Thyroid gland (tissue), 4 donors: ENCODE measurements around the gene ENTHD1. TPM values are rescaled to one million over a fixed set of nuclear protein-coding genes. Genes with fewer than 3 reads are reported as not detected.
"Not testable (repeated sequence)": the region's sequence is repeated elsewhere in the genome, so short reads cannot be mapped to it uniquely, and the experiment has no call there.

Experiments
- DNase-seq, 2 donors: peaks; one replicate each; pipeline ENCODE4 v3.0.0-alpha.2; 2019
- H3K27ac ChIP-seq, 3 donors: fragments of 200-600 bp; sonication (generic); 1 replicate in 2 of 3; 2 replicates in 1 of 3; pipeline ENCODE4 v1.5.1; 2016 to 2019; ENCODE audit warnings: mild to moderate bottlenecking in 1 of 3, moderate library complexity in 1 of 3
- H3K27me3 ChIP-seq: fragments of 200-600 bp; sonication (generic); one replicate; pipeline ENCODE4 v1.5.1; 2019
- H3K36me3 ChIP-seq, 2 donors: fragments of 200-600 bp; sonication (generic); one replicate each; pipeline ENCODE4 v1.5.1; 2016 to 2019
- H3K4me1 ChIP-seq, 2 donors: fragments of 200-600 bp; sonication (generic); one replicate each; pipeline ENCODE4 v1.5.1; 2017 to 2019
- H3K4me3 ChIP-seq, 3 donors: fragments of 200-600 bp; sonication (generic); replicated peaks in 1 of 3; 1 replicate in 2 of 3; 2 replicates in 1 of 3; pipeline ENCODE4 v1.5.1; 2016; ENCODE audit warnings: mild to moderate bottlenecking in 1 of 3
- H3K9me3 ChIP-seq: fragments of 200-600 bp; sonication (generic); one replicate; pipeline ENCODE4 v1.5.1; 2017
- CTCF ChIP-seq, 6 experiments: fragments of 200-600 bp in 3 of 6; fragments of 450-650 bp in 3 of 6; sonication (generic) in 3 of 6; IDR thresholded peaks; one replicate each; pipeline ENCODE4 v1.5.1; 2016 to 2019; ENCODE audit warnings: antibody characterized with exemption in 6 of 6, mild to moderate bottlenecking in 2 of 6, inconsistent platforms in 1 of 6, moderate library complexity in 1 of 6
- POLR2A ChIP-seq, 2 donors: fragments of 450-650 bp; IDR thresholded peaks; one replicate each; pipeline ENCODE4 v1.6.1; 2017; ENCODE audit warnings: antibody characterized with exemption in 2 of 2, mild to moderate bottlenecking in 2 of 2, moderate library complexity in 1 of 2
- WGBS, 2 donors: methylation state at CpG; one replicate each; pipeline ENCODE4 v1.1.5; 2017; 5-methylcytosine and 5-hydroxymethylcytosine counted together
- intact Hi-C: fragments of 100-400 bp; cut with DNase I; formaldehyde crosslinking; loops from one replicate; pipeline ENCODE4 v1.15.1; 2023
- total RNA-seq, 4 donors: library from RNA; depleted of rRNA; stranded (reverse); fragments of >200 nt; gene quantifications; one replicate each; pipeline ENCODE4 v1.2.3, GENCODE V29; 2016

Gene ENTHD1
- total RNA-seq, 4 donors from 2014 or later, result 1.3 TPM; not detected in 3

DNA sequence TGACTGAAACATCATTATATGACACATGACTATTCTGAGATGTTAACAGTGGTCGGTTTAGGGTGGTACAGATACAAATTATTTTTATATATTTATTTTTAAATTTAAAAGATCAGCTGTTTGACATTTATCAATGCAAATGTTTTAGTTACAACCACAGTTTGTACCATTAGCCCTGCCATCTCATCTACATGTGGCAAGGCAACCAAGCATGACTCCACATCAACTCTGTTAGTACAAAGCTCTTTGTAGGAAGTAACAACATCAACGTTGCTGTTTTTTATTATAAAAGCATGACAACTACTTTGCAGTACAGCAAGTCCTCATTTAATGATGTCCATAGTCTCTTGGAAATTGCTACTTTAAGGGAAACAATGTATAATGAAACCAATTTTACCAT lies 40.8 kb downstream of the ENTHD1 start:
- no peak overlapping the region for H3K4me3 ChIP-seq
- 63 to 70% methylated on average over 2 of the region's 2 CpGs for WGBS, 2 donors
- TF ChIP-seq POLR2A (IDR thresholded peaks at IDR 0.05) (no peak), CTCF (IDR thresholded peaks at IDR 0.05) (no peak)
- intact Hi-C loops, result no loop called here
- H3K27ac ChIP-seq, result no peak overlapping the region
- no peaks in the 10 kb centered on the region for H3K36me3 ChIP-seq
- no peak for DNase-seq
- H3K4me1 ChIP-seq, result no peaks in the 10 kb centered on the region
- no peaks in the 10 kb centered on the region for H3K27me3 ChIP-seq
- H3K9me3 ChIP-seq, result no peaks in the 10 kb centered on the region

DNA sequence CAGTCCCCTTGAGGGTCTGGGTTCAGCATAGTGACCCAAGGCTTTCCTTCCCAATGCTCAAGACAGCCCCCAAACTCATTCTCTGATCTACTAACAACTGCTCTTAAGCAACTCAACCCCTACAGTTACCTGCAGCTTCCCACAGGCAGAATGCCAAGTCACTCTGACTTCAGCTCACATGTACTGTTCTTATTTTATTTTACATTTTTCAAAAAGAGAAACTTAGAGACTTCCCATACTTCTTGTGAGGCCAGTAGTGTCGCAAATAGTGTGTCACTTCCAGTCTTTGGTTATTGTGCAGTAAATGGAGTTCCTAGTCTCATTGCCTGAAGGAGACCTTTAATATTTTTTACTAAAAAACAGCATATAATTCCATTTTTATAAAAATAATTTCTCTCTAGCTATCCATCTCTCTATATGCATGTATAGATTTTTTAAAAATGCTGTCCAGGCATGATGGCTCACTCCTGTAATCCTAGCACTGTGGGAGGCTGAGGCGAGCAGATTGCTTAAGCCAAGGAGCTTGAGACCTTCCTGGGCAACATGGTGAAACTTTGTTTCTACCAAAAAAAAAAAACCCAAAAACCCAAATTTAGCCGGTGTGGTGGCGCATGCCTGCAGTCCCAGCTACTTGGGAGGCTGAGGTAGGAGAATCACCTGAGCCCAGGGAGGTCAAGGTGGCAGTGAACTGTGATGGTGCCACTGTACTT lies 41.8 kb downstream of the ENTHD1 start:
- Histone ChIP-seq H3K36me3 (no peaks in the 10 kb centered on the region), H3K4me1 (no peaks in the 10 kb centered on the region), H3K27me3 (no peaks in the 10 kb centered on the region), H3K9me3 (no peaks in the 10 kb centered on the region), H3K27ac (no peak overlapping the region), H3K4me3 (no peak overlapping the region)
- intact Hi-C loops, result no loop called here
- peak; percentile 4 to 9 for DNase-seq
- WGBS, 2 donors, result 90 to 98% methylated on average over 4 of the region's 4 CpGs
- TF ChIP-seq POLR2A (IDR thresholded peaks at IDR 0.05), result no peak
- TF ChIP-seq CTCF (IDR thresholded peaks at IDR 0.05), result no peak

GRCh38 chr22:39847477-39847876 lies 46.1 kb downstream of the ENTHD1 start:
- no peak for DNase-seq
- no peak for TF ChIP-seq POLR2A (IDR thresholded peaks at IDR 0.05)
- 91 to 93% methylated on average over 3 of the region's 3 CpGs for WGBS, 2 donors
- H3K27me3 ChIP-seq, result no peaks in the 10 kb centered on the region
- no peak overlapping the region for H3K27ac ChIP-seq
- H3K36me3 ChIP-seq, result no peaks in the 10 kb centered on the region
- no peaks in the 10 kb centered on the region for H3K4me1 ChIP-seq
- intact Hi-C loops, result no loop called here
- H3K4me3 ChIP-seq, result no peak overlapping the region
- H3K9me3 ChIP-seq, result no peaks in the 10 kb centered on the region

GRCh38 chr22:39846539-39846938 lies 47.0 kb downstream of the ENTHD1 start:
- DNase-seq, intact Hi-C loops, H3K4me3 ChIP-seq, H3K27ac ChIP-seq, H3K36me3 ChIP-seq, H3K27me3 ChIP-seq, H3K4me1 ChIP-seq, H3K9me3 ChIP-seq: not testable (repeated sequence)
- 95 to 100% methylated on average over 1 of the region's 1 CpG for WGBS, 2 donors

DNA sequence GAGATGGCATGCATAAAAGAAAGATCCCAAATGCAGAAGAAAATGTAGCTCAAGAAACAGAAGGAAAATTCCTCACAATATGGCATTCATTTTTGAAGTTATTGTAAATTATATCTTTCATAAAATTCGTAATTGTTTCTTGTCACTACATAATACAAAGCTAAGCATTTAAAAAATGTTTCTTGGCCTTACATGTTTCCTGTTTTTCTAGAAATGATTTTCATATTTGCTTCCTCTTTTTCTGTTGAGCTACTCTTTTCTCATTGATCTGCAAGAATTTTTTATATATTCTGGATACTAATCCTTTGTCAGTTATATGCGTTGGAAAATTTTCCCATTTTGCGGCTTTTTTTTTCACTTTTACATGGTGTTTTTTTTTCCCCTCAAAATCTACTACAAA lies 48.0 kb downstream of the ENTHD1 start:
- intact Hi-C loops, result no loop called here
- Histone ChIP-seq H3K36me3 (no peaks in the 10 kb centered on the region), H3K9me3 (no peaks in the 10 kb centered on the region), H3K27ac (no peak overlapping the region), H3K4me1 (no peaks in the 10 kb centered on the region), H3K27me3 (no peaks in the 10 kb centered on the region), H3K4me3 (no peak overlapping the region)
- WGBS, 2 donors, result 72 to 87% methylated on average over 3 of the region's 3 CpGs
- no peak for TF ChIP-seq CTCF (IDR thresholded peaks at IDR 0.05)
- no peak for TF ChIP-seq POLR2A (IDR thresholded peaks at IDR 0.05)
- no peak for DNase-seq

GRCh38 chr22:39839917-39840510 lies 53.5 kb downstream of the ENTHD1 start:
- DNase-seq, result no peak
- Histone ChIP-seq H3K9me3 (no peaks in the 10 kb centered on the region), H3K4me1 (no peaks in the 10 kb centered on the region), H3K36me3 (no peaks in the 10 kb centered on the region), H3K4me3 (no peak overlapping the region), H3K27ac (no peak overlapping the region), H3K27me3 (no peaks in the 10 kb centered on the region)
- 90 to 91% methylated on average over 5 of the region's 5 CpGs for WGBS, 2 donors
- TF ChIP-seq CTCF (IDR thresholded peaks at IDR 0.05) (no peak), POLR2A (IDR thresholded peaks at IDR 0.05) (no peak)
- intact Hi-C loops, result no loop called here
